ENCODE measurements around the gene MAPK8IP3.

The MAPK8IP3 gene

GRCh38 chr16:1782408-1783264 is 76.6 kb downstream of the MAPK8IP3 start, which contains the start of the genes NUBP2 and SPSB3:
NUBP2 (plus strand) TSS chr16:1782960; CDS start chr16:1783021, 61 bp downstream.
SPSB3 (minus strand) TSS chr16:1782571; CDS start chr16:1781483, 1,088 bp downstream.
- peak; percentile 92 to 95 (median 95) for DNase-seq
- Mint-ChIP-seq H3K4me1 (ENCODE audit: low read depth in 2 of 2) (peaks cover 19 to 21% of the 10 kb centered on the region in 2 donors), H3K36me3 (ENCODE audit: insufficient read depth) (peaks cover 42% of the 10 kb centered on the region), H3K9me3 (no peaks in the 10 kb centered on the region), H3K27ac (peak within 1 kb of the TSS; percentile 88 to 94), H3K27me3 (no peaks in the 10 kb centered on the region), H3K4me3 (peak within 1 kb of the TSS; percentile 88 to 89)
- peak; percentile 84 for ATAC-seq (replicated peaks)

DNA sequence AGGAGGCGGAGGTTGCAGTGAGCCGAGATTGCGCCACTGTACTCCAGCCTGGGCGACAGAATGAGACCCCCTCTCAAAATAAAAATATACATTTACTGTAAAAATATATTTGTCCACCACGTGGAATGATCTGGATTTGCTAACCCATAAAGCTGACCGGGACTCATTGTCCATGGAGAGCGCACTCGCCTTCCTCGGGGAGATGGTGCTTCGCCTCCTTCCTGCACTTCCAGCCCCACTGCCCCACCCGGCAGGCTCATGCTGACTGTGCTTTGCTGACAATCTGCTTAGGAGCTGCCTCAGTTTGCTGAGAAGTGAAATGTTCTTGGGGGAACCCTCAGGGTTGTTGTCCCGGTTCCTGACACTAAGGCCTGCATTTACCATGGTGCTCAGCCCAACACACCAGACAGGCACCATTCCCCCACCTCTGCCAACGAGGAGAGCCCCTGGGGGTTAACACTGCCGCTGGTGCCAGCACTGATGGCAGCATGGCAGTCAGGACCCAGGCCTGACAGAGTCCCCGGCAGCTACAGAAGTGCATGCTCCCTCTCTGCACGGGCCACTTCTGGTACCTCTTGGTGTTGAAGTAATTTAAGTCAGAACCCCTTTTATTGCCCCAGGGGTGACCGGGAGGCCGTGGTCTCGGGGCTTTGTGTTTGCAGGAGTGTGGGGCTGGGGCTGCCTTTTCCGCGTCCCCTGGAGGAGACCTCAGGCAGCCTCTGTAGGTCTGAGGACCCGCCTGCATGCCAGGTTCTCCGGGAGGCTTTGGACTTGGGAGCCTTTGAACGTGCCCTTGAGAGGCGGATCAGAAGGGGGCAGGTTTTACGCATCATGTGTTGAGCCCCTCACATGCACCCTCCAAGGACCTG is 79.2 kb downstream of the MAPK8IP3 start:
- Mint-ChIP-seq H3K27ac (no peak overlapping the region), H3K27me3 (no peaks in the 10 kb centered on the region), H3K36me3 (ENCODE audit: insufficient read depth) (peaks cover 41% of the 10 kb centered on the region), H3K4me3 (peak overlapping the region; percentile 37 to 67), H3K4me1 (ENCODE audit: low read depth in 2 of 2) (peaks cover 20 to 23% of the 10 kb centered on the region in 2 donors), H3K9me3 (no peaks in the 10 kb centered on the region)
- no peak for ATAC-seq (replicated peaks)
- no peak for DNase-seq

GRCh38 chr16:1785846-1786170 is 79.8 kb downstream of the MAPK8IP3 start:
- Mint-ChIP-seq H3K27ac (no peak overlapping the region), H3K27me3 (no peaks in the 10 kb centered on the region), H3K4me3 (peak overlapping the region in 1 of 2 donors; percentile 6), H3K4me1 (ENCODE audit: low read depth in 2 of 2) (peaks cover 20 to 21% of the 10 kb centered on the region in 2 donors), H3K9me3 (no peaks in the 10 kb centered on the region), H3K36me3 (ENCODE audit: insufficient read depth) (peaks cover 38% of the 10 kb centered on the region)
- ATAC-seq (replicated peaks): no peak
- DNase-seq: no peak

GRCh38 chr16:1786242-1787055 is 80.5 kb downstream of the MAPK8IP3 start:
- Mint-ChIP-seq H3K4me3 (no peak overlapping the region), H3K27ac (no peak overlapping the region), H3K36me3 (ENCODE audit: insufficient read depth) (peaks cover 32% of the 10 kb centered on the region), H3K4me1 (ENCODE audit: low read depth in 2 of 2) (peaks cover 18 to 21% of the 10 kb centered on the region in 2 donors), H3K27me3 (no peaks in the 10 kb centered on the region), H3K9me3 (no peaks in the 10 kb centered on the region)
- no peak for DNase-seq
- ATAC-seq (replicated peaks): no peak

- Mint-ChIP-seq H3K9me3 (no peaks in the 10 kb centered on the region), H3K36me3 (ENCODE audit: insufficient read depth) (peaks cover 27% of the 10 kb centered on the region), H3K4me1 (ENCODE audit: low read depth in 2 of 2) (peaks cover 14 to 16% of the 10 kb centered on the region in 2 donors), H3K4me3 (no peak overlapping the region), H3K27me3 (no peaks in the 10 kb centered on the region), H3K27ac (no peak overlapping the region)
- no peak for ATAC-seq (replicated peaks)
- DNase-seq: no peak
Observed at GRCh38 chr16:1787056-1787321, 81.0 kb downstream of the MAPK8IP3 start.

DNA sequence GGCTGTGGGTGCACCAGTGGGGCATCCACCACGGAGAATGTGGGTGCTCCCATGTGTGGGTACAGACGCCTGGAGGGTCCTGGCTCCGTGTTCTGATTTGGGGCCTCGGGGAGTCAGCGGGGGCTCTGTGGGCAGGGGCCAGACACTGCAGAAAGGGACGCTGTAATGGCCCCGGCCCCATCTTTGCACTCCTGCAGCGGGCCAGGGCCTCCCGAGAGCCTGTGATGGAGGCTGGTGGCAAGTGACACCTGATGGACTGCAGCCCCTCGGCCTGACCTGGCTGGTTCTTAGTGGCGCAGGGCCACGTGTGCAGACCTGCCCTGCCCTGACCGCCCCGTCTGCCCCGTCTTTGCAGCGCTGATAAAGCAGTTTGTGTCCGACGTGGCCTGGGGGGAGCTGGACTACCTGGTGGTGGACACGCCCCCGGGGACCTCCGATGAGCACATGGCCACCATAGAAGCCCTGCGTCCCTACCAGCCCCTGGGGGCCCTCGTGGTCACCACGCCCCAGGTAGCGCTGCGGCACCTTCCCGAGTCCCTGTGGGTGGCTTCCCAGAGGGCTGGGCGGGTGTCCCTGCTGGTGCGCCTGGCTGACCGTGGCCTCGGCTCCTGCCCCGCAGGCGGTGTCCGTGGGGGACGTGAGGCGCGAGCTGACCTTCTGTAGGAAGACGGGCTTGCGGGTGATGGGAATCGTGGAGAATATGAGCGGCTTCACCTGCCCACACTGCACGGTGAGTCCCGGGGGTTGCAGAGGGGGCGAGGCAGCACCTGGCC is 81.5 kb downstream of the MAPK8IP3 start:
- H3K36me3 Mint-ChIP-seq (ENCODE audit: insufficient read depth): peaks cover 25% of the 10 kb centered on the region
- peaks cover 14 to 16% of the 10 kb centered on the region in 2 donors for H3K4me1 Mint-ChIP-seq (ENCODE audit: low read depth in 2 of 2)
- DNase-seq (no peak), ATAC-seq (replicated peaks) (no peak)
- H3K27me3 Mint-ChIP-seq: no peaks in the 10 kb centered on the region
- no peaks in the 10 kb centered on the region for H3K9me3 Mint-ChIP-seq
- no peak overlapping the region for H3K4me3 Mint-ChIP-seq
- H3K27ac Mint-ChIP-seq: no peak overlapping the region

- H3K27me3 Mint-ChIP-seq: no peaks in the 10 kb centered on the region
- no peak for DNase-seq
- no peak overlapping the region for H3K4me3 Mint-ChIP-seq
Observed at GRCh38 chr16:1788095-1788707, 82.2 kb downstream of the MAPK8IP3 start.

GRCh38 chr16:1788708-1789100 is 82.7 kb downstream of the MAPK8IP3 start:
- H3K27me3 Mint-ChIP-seq: no peaks in the 10 kb centered on the region
- H3K4me3 Mint-ChIP-seq: peak overlapping the region in 1 of 2 donors; percentile 24
- H3K36me3 Mint-ChIP-seq (ENCODE audit: insufficient read depth): peaks cover 18% of the 10 kb centered on the region

More at GRCh38 chr16:1788095-1788707, 82.2 kb downstream of the MAPK8IP3 start:
- ATAC-seq (replicated peaks): no peak
- H3K9me3 Mint-ChIP-seq: no peaks in the 10 kb centered on the region
- H3K27ac Mint-ChIP-seq: no peak overlapping the region
- peaks cover 14 to 15% of the 10 kb centered on the region in 2 donors for H3K4me1 Mint-ChIP-seq (ENCODE audit: low read depth in 2 of 2)
- H3K36me3 Mint-ChIP-seq (ENCODE audit: insufficient read depth): peaks cover 19% of the 10 kb centered on the region

GRCh38 chr16:1789643-1790045 is 83.6 kb downstream of the MAPK8IP3 start:
- Mint-ChIP-seq H3K4me1 (ENCODE audit: low read depth in 2 of 2) (peaks cover 8 to 12% of the 10 kb centered on the region in 2 donors), H3K27me3 (no peaks in the 10 kb centered on the region), H3K9me3 (no peaks in the 10 kb centered on the region), H3K4me3 (no peak overlapping the region), H3K27ac (no peak overlapping the region), H3K36me3 (ENCODE audit: insufficient read depth) (peaks cover 18% of the 10 kb centered on the region)
- DNase-seq (no peak), ATAC-seq (replicated peaks) (no peak)

More at GRCh38 chr16:1788708-1789100, 82.7 kb downstream of the MAPK8IP3 start:
- Mint-ChIP-seq H3K4me1 (ENCODE audit: low read depth in 2 of 2) (peaks cover 10 to 13% of the 10 kb centered on the region in 2 donors), H3K27ac (peak overlapping the region in 1 of 2 donors; percentile 36), H3K9me3 (no peaks in the 10 kb centered on the region)
- ATAC-seq (replicated peaks) (no peak), DNase-seq (no peak)

DNA sequence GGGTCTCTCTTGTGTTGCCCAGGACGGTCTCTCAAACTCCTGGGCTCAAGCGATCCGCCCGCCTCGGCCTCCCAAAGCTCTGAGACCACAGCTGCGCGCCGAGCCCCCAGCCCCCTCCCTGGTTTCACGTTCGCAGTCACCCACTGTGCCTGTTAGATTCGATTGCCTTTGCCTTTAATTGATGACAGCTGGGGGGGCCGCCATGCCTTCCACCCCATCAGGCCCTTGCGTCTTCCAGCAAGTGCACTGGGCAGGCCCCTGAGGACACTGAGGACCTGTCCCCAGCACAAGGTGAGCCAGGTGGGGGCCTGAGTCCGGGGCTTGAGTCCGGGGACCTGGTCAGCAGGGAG is 84.2 kb downstream of the MAPK8IP3 start:
- H3K27me3 Mint-ChIP-seq: no peaks in the 10 kb centered on the region
- no peaks in the 10 kb centered on the region for H3K9me3 Mint-ChIP-seq
- DNase-seq: no peak
- H3K27ac Mint-ChIP-seq: no peak overlapping the region
- peaks cover 16% of the 10 kb centered on the region for H3K36me3 Mint-ChIP-seq (ENCODE audit: insufficient read depth)
- peaks cover 5 to 9% of the 10 kb centered on the region in 2 donors for H3K4me1 Mint-ChIP-seq (ENCODE audit: low read depth in 2 of 2)
- ATAC-seq (replicated peaks): no peak
- H3K4me3 Mint-ChIP-seq: no peak overlapping the region

- Mint-ChIP-seq H3K4me1 (ENCODE audit: low read depth in 2 of 2) (peaks cover 4% of the 10 kb centered on the region in 2 donors), H3K36me3 (ENCODE audit: insufficient read depth) (peaks cover 15% of the 10 kb centered on the region), H3K9me3 (no peaks in the 10 kb centered on the region), H3K4me3 (no peak overlapping the region), H3K27ac (no peak overlapping the region), H3K27me3 (no peaks in the 10 kb centered on the region)
- ATAC-seq (replicated peaks) (no peak), DNase-seq (no peak)
Observed at GRCh38 chr16:1790611-1791255, 84.7 kb downstream of the MAPK8IP3 start.
